Mesodermal cell (in vitro differentiated cells): Measurements from ENCODE around the gene OR13G1. TPM values are rescaled to one million over a fixed set of nuclear protein-coding genes. Genes with fewer than 3 reads are reported as not detected.
"Not testable (repeated sequence)": the region's sequence is repeated elsewhere in the genome, so short reads cannot be mapped to it uniquely, and the experiment has no call there.

ENCODE experiments used
- H3K27ac ChIP-seq: 2 replicates; pipeline ENCODE4 v1.7.0; 2013; ENCODE audit warnings: mild to moderate bottlenecking, low read depth, low read length, moderate library complexity; ENCODE audit not compliant: severe bottlenecking
- H3K36me3 ChIP-seq: 2 replicates; pipeline ENCODE4 v1.7.1; 2013; ENCODE audit warnings: mild to moderate bottlenecking, low read length, moderate library complexity; ENCODE audit not compliant: control insufficient read depth, insufficient read depth
- H3K4me1 ChIP-seq: one replicate; pipeline ENCODE4 v1.7.1; 2013; ENCODE audit warnings: mild to moderate bottlenecking, low read length; ENCODE audit not compliant: insufficient read depth, control insufficient read depth, poor library complexity, severe bottlenecking
- H3K4me3 ChIP-seq: 2 replicates; pipeline ENCODE4 v1.7.0; 2013; ENCODE audit warnings: low read length, control low read depth, mild to moderate bottlenecking; ENCODE audit not compliant: insufficient read depth, poor library complexity, severe bottlenecking; ENCODE audit errors: extremely low read depth
- H3K9me3 ChIP-seq: 2 replicates; pipeline ENCODE4 v1.7.1; 2013; ENCODE audit warnings: mild to moderate bottlenecking, low read length, moderate library complexity; ENCODE audit not compliant: control insufficient read depth
- WGBS, 2 experiments: methylation state at CpG; one replicate each; pipeline ENCODE4 v1.1.5; 2013; ENCODE audit warnings: missing lambda C conversion rate in 2 of 2; ENCODE audit not compliant: insufficient coverage in 2 of 2; 5-methylcytosine and 5-hydroxymethylcytosine counted together
- polyA plus RNA-seq, 2 experiments: library from polyadenylated mRNA; stranded (reverse); fragments of 50-300 nt; gene quantifications; one replicate each; pipeline ENCODE4 v1.2.3, GENCODE V29; 2013

OR13G1 gene, protein sequence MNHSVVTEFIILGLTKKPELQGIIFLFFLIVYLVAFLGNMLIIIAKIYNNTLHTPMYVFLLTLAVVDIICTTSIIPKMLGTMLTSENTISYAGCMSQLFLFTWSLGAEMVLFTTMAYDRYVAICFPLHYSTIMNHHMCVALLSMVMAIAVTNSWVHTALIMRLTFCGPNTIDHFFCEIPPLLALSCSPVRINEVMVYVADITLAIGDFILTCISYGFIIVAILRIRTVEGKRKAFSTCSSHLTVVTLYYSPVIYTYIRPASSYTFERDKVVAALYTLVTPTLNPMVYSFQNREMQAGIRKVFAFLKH
- polyA plus RNA-seq (2013, experiment 1 of 2): not detected
- not detected for polyA plus RNA-seq (2013, experiment 2 of 2)

DNA sequence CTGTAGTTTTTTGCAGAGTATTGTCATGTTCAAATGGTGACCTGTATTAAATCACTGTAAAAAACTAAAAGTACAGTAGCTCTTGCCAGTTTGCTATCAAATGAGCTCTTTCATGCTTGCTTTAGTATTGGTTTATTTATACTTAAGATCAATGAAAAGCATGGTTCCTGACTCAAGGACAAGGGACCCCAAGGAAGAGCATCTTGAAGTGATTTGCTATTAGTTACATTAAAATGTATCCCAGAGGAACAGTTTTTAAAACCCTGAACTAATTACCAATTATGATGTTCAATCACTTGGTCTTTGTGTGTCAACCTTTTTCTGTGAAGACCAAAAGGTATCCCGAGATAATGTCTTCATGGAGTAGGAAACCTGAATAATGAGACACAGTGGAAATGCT lies at the start of gene OR13G1:
TSS of gene OR13G1 (minus strand) at position 101 of the 400 bp plus-strand sequence. CDS start 6,698 bp downstream, outside the sequence.
- Histone ChIP-seq H3K9me3 (no peaks in the 10 kb centered on the region), H3K4me1 (no peaks in the 10 kb centered on the region), H3K4me3 (no peak within 1 kb of the TSS), H3K36me3 (no peaks in the 10 kb centered on the region), H3K27ac (no peak within 1 kb of the TSS)
- 80 to 89% methylated on average over 1 of the region's 1 CpG for WGBS, 2 experiments

DNA sequence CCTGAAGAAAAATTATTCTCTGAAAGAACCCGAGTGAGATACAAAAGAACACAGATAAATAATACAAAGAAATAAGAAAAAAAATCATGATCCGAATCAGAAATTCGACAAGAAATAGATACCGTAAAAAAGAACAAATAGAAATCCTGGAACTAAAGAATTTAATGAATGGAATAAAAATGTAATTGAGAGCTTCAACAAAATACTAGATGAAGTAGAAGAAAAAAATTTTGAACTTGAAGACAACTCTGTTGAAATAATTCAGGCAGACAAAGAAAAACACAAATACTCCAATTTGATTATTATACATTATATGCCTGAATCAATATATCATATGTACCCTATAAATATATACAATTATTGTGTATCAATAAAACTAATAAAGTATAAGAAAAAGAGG lies 41.7 kb upstream of the OR13G1 start:
- no peaks in the 10 kb centered on the region for H3K36me3 ChIP-seq
- H3K27ac ChIP-seq: no peak overlapping the region
- no peaks in the 10 kb centered on the region for H3K4me1 ChIP-seq
- H3K4me3 ChIP-seq: no peak overlapping the region
- peaks cover 17% of the 10 kb centered on the region for H3K9me3 ChIP-seq
- WGBS, 2 experiments: no CpG with 5 or more reads among the region's 4 CpGs

DNA sequence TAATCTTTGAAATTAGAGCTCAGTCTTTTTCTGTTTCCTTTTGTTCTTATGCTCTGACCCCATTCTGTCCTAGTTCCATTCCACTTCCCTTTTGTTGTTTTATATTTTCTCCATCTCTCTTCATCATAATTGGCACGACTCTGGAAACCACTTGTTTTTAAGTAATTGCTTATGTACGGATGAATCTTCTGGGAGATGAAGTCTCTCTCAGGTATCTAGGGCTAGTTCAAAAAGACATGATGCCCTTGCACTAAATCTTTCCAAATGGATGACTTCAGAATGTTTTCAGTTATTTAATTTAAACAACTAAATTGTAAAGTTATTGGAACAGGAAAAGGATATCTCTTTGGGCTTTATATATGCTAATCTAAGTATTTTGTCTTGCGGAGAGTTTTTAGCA lies 37.0 kb upstream of the OR13G1 start, which contains the start of gene OR6F1:
TSS of gene OR6F1 (minus strand) at position 101 of the 400 bp plus-strand sequence. CDS start 3,891 bp downstream, outside the sequence.
- WGBS, 2 experiments: no CpG with 5 or more reads among the region's 3 CpGs
- Histone ChIP-seq H3K4me3 (no peak within 1 kb of the TSS), H3K9me3 (peaks cover 9% of the 10 kb centered on the region), H3K4me1 (no peaks in the 10 kb centered on the region), H3K36me3 (no peaks in the 10 kb centered on the region), H3K27ac (no peak within 1 kb of the TSS)

DNA sequence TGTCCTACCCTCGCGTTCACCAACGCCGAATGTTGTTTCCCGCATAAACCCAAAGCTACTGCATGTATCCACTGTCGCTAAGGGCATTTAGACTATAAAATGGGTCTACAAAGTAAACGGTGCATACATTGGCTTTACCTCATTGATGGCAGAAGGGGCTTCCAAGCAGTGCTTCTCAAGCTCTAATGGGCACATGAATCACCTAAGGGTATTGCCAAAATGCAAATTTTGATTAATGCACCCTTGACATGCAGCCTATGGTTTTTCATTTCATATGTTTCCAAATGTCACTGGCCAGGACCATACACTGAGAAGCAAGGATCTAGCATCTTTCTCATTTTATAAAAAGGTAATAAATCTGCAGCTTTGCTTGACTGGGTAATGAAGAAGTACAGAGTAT lies 34.2 kb upstream of the OR13G1 start:
- H3K4me3 ChIP-seq: no peak overlapping the region
- no peaks in the 10 kb centered on the region for H3K9me3 ChIP-seq
- WGBS, 2 experiments: 86 to 88% methylated on average over 6 to 7 of the region's 7 CpGs
- H3K4me1 ChIP-seq: no peaks in the 10 kb centered on the region
- H3K27ac ChIP-seq: no peak overlapping the region
- no peaks in the 10 kb centered on the region for H3K36me3 ChIP-seq

DNA sequence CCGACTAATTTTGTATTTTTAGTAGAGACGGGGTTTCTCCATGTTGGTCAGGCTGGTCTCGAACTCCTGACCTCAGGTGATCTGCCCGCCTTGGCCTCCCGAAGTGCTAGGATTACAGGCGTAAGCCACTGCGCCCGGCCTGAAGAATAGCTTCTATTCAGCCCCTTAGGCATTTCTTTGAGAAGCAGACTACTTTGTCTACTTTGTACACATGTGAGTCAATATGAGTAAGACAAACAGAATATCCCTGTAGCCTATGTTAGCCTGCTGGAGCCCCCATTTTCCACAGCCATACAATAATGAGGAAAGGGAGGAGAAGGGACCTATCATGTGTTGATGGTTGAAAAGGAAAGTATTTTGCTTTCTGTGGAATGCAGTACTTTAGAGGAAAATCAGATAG lies 31.1 kb upstream of the OR13G1 start:
- 87 to 94% methylated on average over 3 to 8 of the region's 8 CpGs for WGBS, 2 experiments
- H3K36me3 ChIP-seq, H3K4me1 ChIP-seq, H3K9me3 ChIP-seq, H3K4me3 ChIP-seq, H3K27ac ChIP-seq: not testable (repeated sequence)

DNA sequence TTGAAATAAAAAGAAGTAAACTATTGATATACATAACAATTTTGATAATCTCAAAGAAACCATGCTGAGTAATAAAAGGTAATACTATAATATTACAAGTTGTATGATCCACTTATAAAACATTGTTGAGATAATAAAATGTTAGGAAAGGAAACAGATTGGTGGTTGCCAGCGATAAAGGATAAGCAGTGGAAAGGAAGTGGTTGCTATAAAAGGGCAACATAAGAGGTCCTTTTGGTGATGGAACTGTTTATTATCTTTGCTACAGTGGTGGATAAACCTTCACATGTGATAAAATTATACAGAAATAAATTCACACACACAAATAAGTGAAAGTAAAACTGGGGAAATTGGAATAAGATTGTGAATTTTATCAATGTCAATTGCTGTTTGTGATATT lies 21.8 kb upstream of the OR13G1 start:
- H3K36me3 ChIP-seq: no peaks in the 10 kb centered on the region
- H3K9me3 ChIP-seq: peaks cover 10% of the 10 kb centered on the region
- no peak overlapping the region for H3K27ac ChIP-seq
- no peaks in the 10 kb centered on the region for H3K4me1 ChIP-seq
- H3K4me3 ChIP-seq: no peak overlapping the region
- WGBS, 2 experiments: 80 to 86% methylated on average over 1 of the region's 1 CpG

DNA sequence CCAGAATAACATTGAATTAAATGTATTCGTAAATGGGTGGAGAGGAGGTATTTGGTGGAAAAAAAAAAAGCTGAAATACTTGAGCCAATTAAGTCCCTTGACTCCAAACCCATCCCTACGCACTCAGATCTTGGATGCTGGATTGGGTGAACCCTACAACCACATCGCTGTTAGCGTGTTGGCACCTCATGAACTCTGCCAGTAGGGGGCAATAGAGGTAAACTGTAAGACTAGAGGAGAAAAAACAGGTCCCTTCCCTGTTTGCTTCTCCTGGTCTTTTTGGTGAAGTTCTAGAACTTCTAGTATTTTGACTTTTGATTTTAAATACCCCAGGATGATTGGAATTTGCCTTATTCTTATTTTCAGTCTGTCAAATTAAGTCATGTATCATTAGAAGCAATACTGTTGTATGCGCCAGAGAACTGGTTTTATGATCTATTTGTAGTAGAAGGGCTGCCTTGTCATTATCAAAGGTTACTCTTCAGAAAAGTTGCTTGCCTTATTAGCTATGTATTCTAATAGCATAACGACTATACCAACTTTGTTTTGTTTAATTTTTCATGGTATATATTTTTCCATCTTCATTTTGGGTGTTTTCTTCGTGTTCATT lies 1.9 kb upstream of the OR13G1 start:
- 60% methylated on average over 2 of the region's 7 CpGs; no CpG with 5 or more reads in 1 of the 2 experiments for WGBS, 2 experiments
- Histone ChIP-seq H3K27ac (no peak overlapping the region), H3K36me3 (no peaks in the 10 kb centered on the region), H3K4me3 (no peak overlapping the region), H3K9me3 (no peaks in the 10 kb centered on the region), H3K4me1 (no peaks in the 10 kb centered on the region)

DNA sequence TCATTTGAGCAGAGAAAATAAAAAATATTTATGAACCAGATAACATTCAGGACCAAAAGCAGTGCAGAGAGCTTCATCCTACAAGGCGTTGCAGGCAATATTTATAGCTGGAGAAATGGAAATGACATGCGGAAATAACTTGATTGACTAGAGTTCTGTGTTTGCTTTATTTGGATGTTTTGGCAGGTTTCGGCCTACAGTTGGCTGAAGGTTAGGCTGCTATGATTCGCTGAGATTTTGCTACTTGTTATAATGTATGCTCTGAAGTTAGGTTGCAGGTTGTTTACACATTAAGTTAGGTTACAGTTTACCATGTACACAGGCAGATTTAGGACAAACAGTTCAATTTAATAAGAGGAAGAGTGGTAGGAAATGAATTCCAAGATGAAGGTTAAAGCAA lies 632 bp upstream of the OR13G1 start:
- Histone ChIP-seq H3K4me1 (no peaks in the 10 kb centered on the region), H3K4me3 (no peak overlapping the region), H3K36me3 (no peaks in the 10 kb centered on the region), H3K9me3 (no peaks in the 10 kb centered on the region), H3K27ac (no peak overlapping the region)
- WGBS, 2 experiments: 86 to 87% methylated on average over 3 to 4 of the region's 4 CpGs

DNA sequence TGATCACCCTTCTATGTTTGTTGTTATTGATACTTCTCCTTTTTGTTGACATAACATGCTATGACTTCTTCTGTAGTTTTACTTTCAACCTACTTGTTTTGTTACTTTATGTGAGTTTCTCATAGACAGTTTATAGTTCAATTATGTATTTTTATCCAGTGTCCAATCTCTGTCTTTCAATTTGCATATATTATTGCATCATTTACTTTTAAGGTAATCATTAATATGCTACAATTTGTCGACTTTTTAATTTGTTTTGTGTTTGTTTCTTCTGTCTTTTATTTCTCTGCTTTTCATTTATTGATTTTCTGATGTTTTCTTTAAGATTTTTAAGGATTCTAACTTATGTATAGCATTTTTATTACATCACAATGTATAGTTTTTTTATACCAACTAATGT lies 10.3 kb downstream of the OR13G1 start:
- H3K4me3 ChIP-seq: no peak overlapping the region
- no peaks in the 10 kb centered on the region for H3K4me1 ChIP-seq
- H3K36me3 ChIP-seq: no peaks in the 10 kb centered on the region
- H3K27ac ChIP-seq: no peak overlapping the region
- no peaks in the 10 kb centered on the region for H3K9me3 ChIP-seq
- no CpG with 5 or more reads among the region's 1 CpG for WGBS, 2 experiments

DNA sequence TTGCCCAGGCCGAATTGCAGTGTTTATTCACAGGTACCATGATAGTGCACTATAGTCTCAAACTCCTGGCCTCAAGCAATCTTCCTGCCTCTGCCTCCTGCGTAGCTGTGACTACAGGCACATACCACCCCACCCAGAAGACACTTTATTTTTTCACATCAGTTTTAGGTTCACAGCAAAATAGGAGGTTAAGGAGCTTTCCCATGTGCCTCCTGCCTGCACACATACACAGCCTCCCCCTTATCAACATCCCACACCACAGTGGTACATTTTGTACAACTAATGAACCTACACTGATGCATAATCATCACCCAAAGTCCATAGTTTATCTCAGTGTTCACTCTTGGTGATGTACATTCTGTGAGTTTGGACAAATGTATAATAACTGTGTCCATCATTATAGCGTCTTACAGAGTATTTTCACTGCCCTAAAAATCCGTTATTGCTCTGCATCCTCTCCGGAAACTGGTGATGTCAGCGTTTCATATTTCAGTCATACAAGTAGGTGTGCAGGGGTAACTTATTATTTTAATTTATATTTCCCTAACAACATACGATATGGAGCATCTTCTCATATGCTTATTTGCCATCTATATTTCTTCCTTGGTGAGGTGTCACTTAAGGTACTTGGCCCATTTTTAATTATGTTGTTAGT lies 23.2 kb downstream of the OR13G1 start:
- no peaks in the 10 kb centered on the region for H3K9me3 ChIP-seq
- no peak overlapping the region for H3K27ac ChIP-seq
- H3K4me3 ChIP-seq: no peak overlapping the region
- 81 to 88% methylated on average over 2 to 3 of the region's 7 CpGs for WGBS, 2 experiments
- H3K4me1 ChIP-seq: no peaks in the 10 kb centered on the region
- H3K36me3 ChIP-seq: no peaks in the 10 kb centered on the region
